ENCODE data around the gene HSF2.

Gene HSF2

DNA sequence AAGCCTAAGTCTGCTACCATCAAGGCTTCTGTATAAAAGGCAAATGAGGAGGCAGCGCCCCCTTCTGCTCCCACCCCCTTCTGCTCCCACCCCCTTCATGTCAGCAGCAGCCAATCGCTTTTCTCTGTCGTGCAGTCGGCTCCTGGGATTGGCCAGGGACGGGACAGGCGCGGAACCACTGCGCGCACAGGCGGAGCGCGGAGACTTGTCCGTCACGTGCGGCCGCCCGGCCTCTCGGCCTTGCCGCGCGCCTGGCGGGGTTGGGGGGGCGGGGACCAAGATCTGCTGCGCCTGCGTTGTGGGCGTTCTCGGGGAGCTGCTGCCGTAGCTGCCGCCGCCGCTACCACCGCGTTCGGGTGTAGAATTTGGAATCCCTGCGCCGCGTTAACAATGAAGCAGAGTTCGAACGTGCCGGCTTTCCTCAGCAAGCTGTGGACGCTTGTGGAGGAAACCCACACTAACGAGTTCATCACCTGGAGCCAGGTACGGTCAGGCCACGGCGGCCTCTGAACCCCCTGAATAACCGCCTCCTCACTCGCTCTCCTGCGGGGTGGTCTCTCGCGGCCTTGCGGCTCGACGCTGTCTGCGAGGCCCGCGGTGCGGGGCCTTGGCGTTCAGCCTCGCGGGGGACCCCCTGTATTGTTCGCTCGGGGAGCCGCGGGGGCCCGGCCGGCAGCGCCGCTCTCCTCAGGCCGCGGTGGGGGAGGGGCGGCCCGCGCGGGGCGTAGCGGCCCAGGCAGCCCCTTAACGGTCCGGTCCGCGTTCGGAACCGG, at the start of gene HSF2:
Gene HSF2 (plus strand): TSS at position 305 of the 773 bp plus-strand sequence. CDS start 86 bp downstream, at position 391.
- DNase-seq (ENCODE audit: low read depth) = no peak

DNA sequence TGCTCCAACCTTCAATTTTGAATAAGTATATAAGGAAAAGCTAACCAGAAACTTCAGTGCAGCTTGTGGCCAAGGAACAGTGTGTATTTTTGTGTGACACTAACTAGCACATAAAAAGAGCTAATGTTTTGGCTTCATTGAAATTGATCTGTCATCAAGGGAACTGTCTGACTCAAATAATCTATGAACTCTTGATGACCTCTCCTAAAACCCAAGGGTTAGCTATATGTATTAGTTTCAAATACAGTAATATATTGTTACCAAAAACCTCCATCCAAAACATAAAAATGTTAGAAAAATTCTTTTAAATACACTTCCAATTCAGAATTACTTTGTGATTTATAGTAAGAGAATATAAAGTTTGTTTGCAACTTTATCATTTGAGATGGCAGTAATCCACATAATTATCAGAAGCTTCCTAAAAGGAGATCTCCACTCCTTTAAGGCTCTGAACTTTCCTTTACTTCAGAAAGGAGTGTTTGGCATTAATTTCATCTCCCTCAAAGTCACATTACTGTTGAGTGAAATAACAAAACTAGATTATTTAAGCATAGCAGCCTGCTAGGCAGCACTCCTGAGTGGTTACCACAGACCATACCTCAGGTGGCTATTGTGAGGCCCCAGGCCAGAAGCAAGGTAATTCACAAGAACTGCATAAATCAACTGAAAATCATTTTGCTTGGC, 46.3 kb upstream of the HSF2 start:
- DNase-seq (ENCODE audit: low read depth) = no peak

- DNase-seq (ENCODE audit: low read depth) = no peak
These were observed 38.6 kb upstream of the HSF2 start for GRCh38 chr6:122360809-122361208.

DNA sequence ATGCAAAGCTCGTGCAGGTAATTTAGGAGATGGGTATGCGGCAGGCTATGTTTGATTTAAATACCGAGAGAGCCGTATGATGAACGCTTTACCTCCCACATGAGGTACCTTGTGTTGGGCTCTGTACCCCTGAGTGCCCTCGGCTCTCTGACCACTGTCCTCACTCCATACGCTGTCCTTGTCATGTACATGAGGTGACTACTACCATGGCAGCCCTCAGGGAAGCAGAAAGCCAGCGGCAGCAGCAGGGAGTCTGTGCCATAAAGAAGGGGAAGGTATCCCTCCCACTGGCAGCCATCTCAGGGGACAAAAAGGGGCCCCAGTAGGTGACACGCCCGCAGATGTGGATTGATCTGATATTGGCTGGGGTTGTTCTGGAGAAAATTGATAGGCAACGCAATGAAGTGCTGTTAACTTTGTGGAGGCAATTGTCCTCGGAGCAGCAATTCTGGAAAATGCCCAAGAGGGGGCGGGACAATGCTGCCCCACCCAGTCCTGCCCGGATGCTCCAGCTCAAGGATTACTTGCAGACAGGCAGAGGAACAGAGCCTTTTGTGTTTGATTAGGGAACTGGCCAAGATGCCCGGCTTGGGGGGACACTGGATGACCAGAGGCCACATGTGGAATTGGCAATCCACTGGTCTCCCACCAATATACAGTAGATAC, 38.0 kb upstream of the HSF2 start:
- DNase-seq (ENCODE audit: low read depth) = no peak

DNA sequence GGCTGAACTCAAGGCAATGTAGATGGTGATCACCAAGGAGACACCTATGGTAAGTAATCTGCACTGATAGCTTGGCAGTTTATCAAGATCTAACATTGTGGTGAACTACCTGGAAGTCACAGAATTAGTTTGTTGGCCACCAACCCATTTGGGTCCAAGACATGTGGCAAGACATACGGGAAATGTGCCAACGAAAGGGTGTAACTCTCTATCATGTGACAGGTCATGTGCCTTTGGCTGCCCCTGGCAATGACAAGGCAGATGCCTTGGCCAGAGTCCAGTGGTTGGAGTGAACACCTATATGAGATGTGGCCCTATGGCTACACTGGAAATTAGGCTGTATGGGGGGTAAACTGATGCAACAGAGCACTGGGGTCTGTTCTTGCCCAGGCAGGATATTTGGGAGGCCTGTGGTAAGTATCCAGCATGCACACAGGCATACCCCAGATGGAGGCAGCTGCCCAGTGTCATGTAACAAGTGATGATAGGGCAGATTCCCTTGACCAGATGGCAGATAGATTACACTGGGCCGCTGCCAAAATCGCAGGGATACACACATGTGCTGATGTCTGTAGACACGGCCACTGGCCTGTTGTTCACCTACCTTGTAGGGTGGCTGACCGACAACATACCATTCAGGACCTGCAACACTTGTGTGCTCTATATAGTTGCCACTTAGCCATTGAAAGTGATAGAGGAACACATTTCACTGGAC, 35.5 kb upstream of the HSF2 start:
- DNase-seq (ENCODE audit: low read depth) = no peak

DNA sequence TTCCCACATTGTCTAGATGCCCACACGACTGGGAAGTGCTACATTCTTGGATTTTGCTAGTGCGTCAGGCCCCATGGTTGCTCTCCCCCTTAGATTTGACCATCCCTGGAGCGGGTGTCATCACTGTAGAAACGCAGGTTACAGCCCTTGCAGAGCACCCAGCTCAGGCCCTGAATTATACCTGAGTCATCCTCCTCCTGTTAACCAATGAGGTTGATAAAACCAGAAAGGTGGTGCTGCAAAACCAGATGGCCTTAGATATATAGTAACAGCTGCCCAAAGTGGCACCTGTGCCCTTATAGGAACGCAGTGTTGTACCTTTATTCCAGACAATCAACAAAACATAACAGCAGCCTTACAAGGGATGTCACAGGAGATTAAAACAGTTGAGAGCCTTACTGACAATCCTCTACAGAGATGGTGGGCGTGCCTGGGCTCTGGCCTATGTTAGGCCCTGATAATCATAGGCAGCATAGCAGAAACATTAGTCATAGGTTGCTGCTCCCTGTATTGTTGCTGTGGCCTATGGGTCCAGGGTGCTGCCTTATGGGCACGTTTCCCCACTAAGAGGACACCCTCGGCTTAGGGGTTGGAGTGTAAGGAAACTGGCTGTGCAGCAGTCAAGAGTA, 33.6 kb upstream of the HSF2 start:
- DNase-seq (ENCODE audit: low read depth) = peak; percentile 33

DNA sequence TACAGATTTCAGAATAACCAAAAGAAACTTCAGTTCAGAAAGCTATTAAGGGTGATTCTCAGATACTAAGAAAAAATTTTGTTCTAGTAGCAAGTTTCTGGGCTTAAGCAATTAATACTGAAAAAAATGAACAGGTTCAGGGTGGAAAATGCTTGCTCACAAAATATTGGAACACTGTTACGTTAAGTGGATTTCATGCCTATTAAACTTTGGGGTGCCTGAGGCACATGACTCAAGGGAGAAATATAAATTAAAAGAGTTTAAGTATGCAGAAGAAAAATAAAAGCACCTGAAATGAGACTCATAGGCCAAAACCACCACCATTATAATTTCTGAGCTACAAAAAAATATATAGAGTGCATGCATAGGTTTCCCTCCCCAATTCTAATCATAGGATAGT, 32.3 kb upstream of the HSF2 start:
- no peak for DNase-seq (ENCODE audit: low read depth)

- no peak for DNase-seq (ENCODE audit: low read depth)
These were observed 29.9 kb upstream of the HSF2 start for GRCh38 chr6:122369536-122369935.

- DNase-seq (ENCODE audit: low read depth) = no peak
These were observed 26.8 kb upstream of the HSF2 start for GRCh38 chr6:122372647-122373046.

- DNase-seq (ENCODE audit: low read depth) = no peak
These were observed 25.1 kb upstream of the HSF2 start for GRCh38 chr6:122374307-122374706.

DNA sequence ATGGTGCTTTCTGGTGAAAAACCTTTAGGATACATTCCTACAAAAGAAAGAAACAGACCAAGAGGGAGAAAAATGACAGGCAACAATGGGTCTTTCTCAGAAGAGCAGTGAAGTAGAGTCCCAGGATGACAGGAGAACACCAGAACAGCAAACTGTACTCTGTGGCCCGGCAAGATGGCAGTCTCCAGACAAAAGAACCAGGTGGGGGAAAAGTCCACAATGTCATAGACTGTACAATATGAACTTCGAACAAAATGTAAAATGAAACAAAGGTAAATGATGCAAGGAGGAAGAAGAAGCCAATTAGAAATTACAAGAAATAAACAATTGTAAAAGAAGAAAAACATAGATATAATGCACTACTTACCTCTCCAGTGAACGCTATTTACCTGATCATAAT, 23.2 kb upstream of the HSF2 start:
- no peak for DNase-seq (ENCODE audit: low read depth)

GRCh38 chr6:122381494-122382265, 17.8 kb upstream of the HSF2 start:
- DNase-seq (ENCODE audit: low read depth) = peak; percentile 76

- DNase-seq (ENCODE audit: low read depth) = no peak
These were observed 13.4 kb upstream of the HSF2 start for GRCh38 chr6:122385857-122386612.

GRCh38 chr6:122388945-122389344, 10.5 kb upstream of the HSF2 start:
- DNase-seq (ENCODE audit: low read depth) = no peak

DNA sequence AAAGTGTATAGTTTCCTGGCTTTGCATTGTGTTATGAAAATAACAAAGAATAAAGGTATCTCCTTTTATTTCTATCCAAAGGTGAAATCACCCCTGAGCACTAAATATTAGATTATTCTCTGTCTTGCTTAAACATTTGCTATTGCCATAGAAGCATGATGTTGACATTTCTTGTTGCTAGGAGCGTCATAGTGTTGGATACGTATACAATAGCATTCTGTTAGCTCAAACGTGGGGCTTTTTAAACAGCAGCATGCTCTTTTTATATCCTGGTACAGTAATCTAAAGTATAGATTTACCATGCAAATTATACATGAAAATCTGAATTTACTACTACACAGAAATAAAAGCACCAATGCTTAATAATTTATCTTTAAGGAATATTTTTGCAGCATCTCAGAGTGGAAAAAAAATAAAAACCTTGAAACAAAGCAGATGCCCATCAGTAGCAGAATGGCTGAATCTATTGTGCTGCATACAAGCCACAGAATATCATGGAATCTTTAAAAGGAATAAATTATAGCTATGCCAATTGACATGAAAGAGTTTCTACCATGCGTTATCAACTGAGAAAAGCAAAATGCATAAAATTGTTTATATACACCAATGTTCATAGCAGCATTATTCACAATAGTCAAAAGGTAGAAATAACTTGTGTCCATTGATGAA, 9.6 kb upstream of the HSF2 start:
- DNase-seq (ENCODE audit: low read depth) = no peak

DNA sequence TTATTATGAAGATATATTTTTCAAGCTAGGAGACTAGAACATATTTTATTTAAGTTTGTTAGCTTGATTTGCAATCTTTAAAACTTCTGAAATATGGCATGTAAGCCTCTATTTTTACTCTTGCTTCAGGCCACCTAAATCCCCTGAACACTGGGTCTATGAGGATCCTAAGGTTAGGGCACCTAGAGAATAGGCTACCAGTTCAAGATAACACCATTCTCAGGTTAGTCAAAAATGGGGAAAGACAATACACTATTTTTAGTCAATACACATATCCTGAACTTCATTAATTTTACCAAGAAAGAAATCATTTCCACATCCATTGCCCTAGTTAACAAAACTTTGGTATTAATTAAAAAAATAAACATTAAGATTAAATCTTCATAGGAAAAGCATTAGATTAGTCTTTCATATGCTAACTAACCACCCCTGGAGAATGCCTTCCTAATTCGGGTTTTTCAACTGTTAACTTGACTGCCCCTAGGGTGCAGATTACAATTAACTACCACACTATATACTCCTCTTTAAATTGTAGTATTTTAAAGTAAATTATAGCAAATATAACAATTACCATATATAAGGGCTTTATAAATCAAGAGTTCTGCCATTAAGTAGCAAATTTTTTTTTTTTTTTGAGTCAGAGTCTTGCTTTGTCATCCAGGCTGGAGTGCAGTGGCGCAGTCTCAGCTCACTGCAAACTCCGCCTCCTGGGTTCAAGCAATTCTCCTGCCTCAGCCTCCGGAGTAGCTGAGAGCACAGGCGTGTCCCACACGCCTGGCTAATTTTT, 6.7 kb upstream of the HSF2 start:
- no peak for DNase-seq (ENCODE audit: low read depth)

- no peak for DNase-seq (ENCODE audit: low read depth)
These were observed 6.0 kb upstream of the HSF2 start for GRCh38 chr6:122393351-122393896.

- DNase-seq (ENCODE audit: low read depth) = no peak
These were observed 5.4 kb upstream of the HSF2 start for GRCh38 chr6:122394016-122394415.

DNA sequence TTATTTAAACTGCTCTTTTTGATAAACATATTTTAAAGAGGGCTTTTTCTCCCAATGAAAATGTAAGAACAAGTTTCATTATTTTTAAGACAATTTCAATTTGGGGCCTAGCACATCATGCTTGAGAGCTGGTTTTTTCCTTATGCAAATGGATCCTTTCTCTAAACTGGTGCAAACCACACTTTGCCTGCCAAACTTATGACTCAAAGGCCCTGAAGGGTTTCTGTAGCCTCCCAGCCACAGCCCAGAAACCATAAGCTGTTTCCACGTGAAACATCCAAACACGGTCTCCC, 451 bp upstream of the HSF2 start:
- DNase-seq (ENCODE audit: low read depth) = peak; percentile 99

All from EH (cell line).